Prostate gland (tissue), 2 donors: ENCODE data around the gene NOSIP.

Experiments
- CTCF ChIP-seq, 4 experiments: fragments of 200-600 bp in 2 of 4; fragments of 450-650 bp in 2 of 4; sonication (generic) in 2 of 4; IDR thresholded peaks; 1 replicate in 3 of 4; 2 replicates in 1 of 4; pipeline ENCODE4 v1.5.1; 2016 to 2019; ENCODE audit warnings: antibody characterized with exemption in 4 of 4, mild to moderate bottlenecking in 2 of 4, moderate library complexity in 2 of 4
- POLR2A ChIP-seq: fragments of 450-650 bp; IDR thresholded peaks from one replicate; pipeline ENCODE4 v1.6.1; 2016; ENCODE audit warnings: antibody characterized with exemption, mild to moderate bottlenecking
- POLR2AphosphoS5 ChIP-seq: sonication (generic); formaldehyde crosslinking; IDR thresholded peaks from one replicate; pipeline ENCODE4 v1.6.1; 2017; ENCODE audit warnings: antibody characterized with exemption

GRCh38 chr19:49596954-49597702 is 16.8 kb upstream of the NOSIP start:
- TF ChIP-seq POLR2AphosphoS5 (no peak), CTCF (IDR thresholded peaks at IDR 0.05) (no peak), POLR2A (no peak)
